ENCODE measurements around the gene SUPV3L1. TPM values are rescaled to one million over a fixed set of nuclear protein-coding genes. Genes with fewer than 3 reads are reported as not detected.
"Not testable (repeated sequence)": the region's sequence is repeated elsewhere in the genome, so short reads cannot be mapped to it uniquely, and the experiment has no call there.

SUPV3L1 gene
- polyA plus RNA-seq (2014; cell fraction: cytosol; rRNA removed) = 39.1 and 45.5 TPM in 2 replicates
- 56.3 and 70.1 TPM in 2 replicates for polyA plus RNA-seq (2014; cell fraction: nucleus; rRNA removed)

DNA sequence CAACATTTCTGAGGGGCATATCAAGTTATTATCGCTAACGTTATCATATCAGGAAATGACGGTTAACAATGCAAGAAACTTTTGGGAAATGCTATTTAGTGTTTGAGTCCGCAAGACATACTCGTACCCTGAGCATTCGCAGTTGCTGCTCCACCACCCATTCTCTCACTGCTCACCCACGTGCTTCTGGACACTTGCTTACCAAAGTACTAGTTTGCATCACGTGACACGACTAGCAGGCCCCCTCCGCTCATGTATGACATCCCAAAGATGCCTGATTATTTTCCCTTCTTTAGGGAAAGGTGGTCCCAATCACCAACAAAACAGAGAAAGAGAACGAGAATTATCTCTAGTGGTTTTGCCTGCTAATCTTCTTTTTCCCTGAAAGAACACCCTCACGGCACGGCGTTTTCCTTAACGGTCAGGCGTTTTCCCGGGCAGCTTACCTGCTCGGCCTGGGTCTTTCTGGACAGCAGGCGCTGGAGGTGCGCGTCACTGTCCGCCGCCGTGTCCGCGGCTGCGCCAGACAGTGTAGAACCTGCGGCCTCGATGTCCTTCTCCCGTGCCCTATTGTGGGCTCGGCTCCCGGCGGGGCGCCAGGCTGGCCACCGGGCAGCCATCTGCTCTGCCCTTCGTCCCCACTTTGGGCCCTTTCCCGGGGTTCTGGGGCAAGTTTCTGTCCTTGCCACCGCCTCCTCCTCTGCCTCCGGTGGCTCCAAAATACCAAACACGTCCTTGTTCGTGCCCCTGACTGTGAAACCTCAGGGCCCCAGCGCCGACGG lies at the start of gene SUPV3L1:
SUPV3L1 (plus strand) TSS at position 492 of the 782 bp plus-strand sequence; CDS start at position 550, 58 bp downstream.
- peak; percentile 99 for DNase-seq (ENCODE audit: low spot score)

DNA sequence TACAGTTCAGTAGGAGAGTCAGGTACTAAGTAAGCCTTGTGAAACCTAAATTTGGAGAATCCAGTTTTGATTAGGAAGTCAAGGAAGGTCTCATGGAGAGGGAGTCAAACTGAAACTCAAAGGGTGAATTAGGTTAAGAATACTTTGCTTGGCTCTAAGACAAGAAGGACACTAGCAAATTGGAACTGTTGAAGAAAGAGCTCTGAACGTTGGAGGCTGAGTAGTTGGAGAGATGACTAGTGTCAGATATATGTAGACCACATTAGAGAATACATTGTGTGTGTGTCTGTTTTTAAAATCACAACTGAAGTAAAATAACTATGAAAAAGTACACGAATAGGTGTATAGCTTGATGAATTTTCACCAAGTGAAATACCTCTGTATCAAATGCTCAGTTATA lies 49.8 kb upstream of the SUPV3L1 start:
- DNase-seq (ENCODE audit: low spot score) = no peak

DNA sequence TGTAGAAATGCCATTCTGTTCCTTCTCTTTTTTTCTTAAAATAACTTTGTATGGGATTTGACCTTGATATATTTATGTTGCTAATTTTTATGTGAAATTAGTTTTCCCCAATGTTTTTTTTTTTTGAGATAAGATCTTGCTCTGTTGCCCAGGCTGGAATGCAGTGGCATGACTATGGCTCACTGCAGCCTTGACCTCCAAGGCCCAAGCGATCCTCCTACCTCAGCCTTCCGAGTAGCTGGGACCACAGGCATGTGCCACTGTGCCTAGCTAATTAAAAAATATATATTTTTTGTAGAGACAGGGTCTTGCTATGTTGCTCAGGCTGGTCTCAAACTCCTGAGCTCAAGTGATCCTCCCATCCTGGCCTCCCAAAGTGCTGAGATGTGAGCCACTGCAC lies 40.1 kb upstream of the SUPV3L1 start:
- no peak for DNase-seq (ENCODE audit: low spot score)

DNA sequence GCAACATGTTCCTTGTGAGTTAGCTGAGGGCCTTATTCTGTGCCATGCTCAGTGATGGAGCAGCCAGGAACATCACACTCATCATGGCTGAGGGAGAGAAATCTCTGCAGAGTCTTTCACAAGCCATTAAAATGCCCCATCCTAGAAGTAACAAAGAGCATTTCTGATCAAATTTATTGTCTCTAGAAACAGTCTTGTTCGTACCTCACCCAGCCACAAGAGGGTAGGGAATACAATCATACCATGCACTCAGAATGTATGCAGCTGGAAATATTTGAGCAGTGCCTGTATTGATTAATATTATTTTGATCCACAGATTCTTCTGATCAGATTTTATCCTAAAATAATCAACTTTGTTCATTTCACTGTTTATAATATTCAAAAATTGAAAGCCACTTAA lies 38.7 kb upstream of the SUPV3L1 start:
- DNase-seq (ENCODE audit: low spot score) = no peak

DNA sequence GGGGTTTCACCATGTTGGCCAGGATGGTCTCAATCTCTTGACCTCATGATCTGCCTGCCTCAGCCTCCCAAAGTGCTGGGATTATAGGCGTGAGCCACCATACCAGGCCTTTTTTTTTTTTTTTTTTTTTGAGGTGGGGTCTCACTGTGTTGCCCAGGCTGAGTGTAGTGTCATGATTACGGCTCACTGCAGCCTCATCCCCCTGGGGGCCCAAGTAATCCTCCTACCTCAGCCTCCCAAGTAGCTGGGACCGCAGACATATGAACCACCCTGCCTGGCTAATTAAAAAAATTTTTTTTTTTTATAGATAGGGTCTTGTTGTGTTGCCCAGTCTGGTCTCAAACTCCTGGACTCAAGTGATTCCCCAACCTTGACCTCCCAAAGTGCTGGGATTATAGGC lies 38.0 kb upstream of the SUPV3L1 start:
- not testable (repeated sequence) for DNase-seq (ENCODE audit: low spot score)

DNA sequence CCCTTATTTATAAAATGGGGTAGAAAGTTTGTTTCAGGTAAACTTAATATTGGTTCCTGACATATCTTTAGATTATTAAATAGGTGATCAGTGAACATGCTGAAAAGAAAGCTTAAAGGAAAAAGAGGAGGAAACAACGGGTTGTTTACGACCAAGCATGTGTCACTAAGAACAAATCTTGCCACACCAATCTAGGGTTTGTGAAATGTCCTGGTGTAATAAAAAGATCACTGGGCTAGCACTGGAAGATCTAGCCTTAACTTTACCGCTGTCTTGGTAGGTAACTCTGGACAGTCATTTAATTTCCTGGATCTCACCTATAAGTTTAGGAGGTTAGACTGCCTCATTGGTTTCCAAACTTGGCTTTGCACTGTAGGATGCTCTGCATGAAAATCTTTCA lies 37.1 kb upstream of the SUPV3L1 start:
- no peak for DNase-seq (ENCODE audit: low spot score)

DNA sequence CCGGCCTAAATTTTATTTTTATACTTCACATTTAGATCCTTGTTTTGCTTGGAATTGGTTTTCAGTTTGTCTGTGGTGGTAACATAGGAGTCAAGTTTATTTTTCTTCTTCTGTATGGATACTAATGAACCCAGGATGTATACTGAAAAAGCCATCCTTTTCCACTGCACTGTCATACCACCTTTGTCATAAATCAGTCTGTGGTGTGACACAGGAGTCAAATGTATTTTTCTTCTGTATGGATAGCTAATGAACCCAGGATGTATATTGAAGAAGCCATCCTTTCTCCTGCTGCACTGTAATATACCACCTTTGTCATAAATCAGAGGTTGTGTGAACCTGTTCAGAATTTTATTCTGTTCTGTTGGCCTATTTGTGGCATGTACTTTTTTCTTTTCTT lies 34.7 kb upstream of the SUPV3L1 start:
- no peak for DNase-seq (ENCODE audit: low spot score)

DNA sequence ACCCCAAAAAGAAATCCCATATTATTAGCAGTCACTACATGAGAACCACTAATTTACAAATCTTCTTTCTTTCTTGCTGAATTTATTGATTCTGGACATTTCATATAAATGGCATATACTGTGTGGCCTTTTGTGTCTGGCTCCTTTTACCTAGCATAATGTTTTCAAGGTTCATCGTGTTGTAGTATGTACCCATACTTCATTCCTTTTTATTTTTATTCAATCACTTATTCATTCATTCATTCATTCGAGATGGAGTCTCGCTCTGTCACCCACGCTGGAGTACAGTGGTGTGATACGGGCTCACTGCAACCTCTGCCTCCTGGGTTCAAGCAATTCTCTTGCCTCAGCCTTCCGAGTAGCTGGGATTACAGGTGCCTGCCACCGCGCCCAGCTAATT lies 34.2 kb upstream of the SUPV3L1 start:
- no peak for DNase-seq (ENCODE audit: low spot score)

DNA sequence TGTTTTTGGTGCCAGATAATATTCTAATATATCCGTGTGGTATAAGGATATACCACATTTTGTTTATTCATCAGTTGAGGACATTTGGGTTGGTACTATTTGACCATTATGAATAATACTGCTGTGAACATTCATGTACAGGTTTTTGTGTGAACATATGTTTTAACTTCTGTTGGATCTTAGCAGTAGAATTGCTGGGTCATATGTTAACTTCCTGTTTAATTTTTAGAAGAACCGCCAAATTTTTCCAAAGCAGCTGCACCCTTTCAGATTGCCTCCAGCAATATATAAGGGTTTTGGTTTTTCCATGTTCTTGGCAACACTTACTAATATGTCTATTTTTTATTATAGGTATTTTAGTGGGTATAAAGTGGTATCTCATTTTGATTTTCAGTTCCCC lies 33.3 kb upstream of the SUPV3L1 start:
- no peak for DNase-seq (ENCODE audit: low spot score)

DNA sequence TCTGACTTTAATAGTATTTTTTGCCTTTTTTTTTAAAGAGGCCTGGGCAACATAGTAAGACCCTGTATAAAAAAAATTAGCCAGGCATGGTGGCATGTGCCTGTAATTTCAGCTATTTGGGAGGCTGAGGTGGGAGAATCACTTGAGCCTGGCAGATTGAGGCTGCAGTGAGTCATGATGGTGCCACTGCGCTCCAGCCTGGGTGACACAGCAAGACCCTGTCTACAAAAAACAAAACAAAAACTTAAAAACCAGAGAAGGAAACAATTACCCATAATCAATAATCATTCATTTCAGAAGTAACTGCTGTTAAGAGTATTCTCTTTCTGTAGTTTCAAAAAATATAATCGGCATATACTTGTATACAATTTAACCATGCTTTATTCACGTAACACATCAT lies 28.1 kb upstream of the SUPV3L1 start:
- DNase-seq (ENCODE audit: low spot score) = no peak

DNA sequence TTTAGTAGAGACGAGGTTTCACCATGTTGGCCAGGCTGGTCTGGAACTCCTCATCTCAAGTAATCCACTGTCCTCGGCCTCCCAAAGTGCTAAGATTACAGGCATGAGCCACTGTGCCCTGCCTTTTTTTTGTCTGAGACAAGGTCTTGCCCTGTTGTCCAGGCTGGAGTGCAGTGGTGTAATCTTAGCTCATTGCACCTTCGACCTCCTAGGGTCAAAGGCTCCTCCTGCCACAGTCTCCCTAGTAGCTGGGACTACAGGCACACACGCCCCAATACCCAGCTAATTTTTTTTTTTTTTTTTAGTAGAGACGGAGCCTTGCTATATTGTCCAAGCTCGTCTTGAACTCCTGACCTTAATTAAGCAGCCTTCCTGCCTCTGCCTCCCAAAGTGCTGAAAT lies 26.8 kb upstream of the SUPV3L1 start:
- DNase-seq (ENCODE audit: low spot score) = no peak

DNA sequence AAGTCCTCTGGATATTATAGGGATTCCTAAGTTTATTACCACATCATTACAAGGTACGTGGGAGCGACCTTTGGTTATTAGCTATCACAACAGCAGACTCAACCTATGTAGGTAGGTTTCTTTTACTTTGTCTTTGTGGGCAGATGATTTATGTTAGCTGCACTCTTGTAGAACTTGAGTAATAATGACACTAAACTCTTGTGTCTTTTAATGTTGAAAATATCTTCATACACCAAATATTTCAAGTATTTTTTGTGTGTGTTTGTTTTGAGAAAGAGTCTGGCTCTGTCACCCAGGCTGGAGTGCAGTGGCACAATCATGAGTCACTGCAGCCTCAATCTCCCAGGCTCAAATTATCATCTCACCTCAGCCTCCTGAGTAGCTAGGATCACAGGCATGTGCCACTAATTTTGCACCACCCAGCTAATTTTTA lies 19.2 kb upstream of the SUPV3L1 start:
- no peak for DNase-seq (ENCODE audit: low spot score)

DNA sequence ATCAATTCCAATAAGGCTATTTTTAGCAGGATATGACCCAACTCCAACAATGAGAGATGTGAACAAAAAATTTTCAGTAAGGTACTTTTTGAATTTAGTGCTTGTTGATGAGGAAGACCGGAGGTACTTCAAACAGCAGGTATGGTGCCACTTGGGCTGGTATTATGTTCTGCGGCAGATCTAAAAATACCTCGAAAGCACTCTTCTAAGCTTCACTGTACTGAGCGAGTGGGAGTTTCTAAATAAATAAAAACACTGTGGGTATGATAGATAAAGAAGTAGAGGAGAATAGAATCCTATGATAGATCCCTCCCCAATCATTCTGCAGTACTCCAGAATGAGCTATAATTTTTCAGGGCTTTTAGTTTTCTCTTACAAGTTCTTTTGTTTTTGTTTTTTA lies 11.5 kb upstream of the SUPV3L1 start:
- no peak for DNase-seq (ENCODE audit: low spot score)

DNA sequence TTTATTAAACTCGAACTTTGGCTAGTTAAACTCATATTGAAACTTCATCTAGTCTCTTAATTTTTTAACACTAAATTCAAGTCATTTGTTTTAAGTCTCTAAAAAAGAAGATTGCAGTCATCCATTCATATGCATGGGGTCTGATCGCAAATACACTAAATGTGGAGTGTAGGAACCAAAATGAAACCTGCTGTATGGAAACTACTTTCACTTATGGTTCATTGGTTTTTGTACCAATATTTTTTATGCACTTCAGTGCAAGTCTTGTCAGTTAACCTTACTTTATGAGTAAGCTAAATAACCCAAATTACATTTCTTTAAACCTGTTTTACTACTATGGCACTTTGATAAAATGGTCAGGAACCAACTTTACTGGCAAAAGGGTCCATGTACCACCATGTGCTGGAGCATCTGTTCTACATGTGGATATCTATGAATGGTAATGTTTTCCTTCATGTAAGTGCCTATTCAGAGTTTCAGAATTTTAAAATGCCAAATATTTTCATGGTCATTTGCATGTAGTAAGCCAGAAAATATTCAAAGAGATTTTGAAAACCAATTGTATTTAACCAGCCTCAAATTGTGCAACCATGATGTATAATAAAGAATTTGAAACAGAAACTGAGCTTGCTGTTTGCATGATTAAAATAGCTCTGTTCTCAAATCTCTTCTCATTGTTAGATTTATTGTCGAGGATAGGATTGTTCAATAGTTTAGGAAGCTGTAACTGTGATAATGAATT lies 7.6 kb upstream of the SUPV3L1 start:
- DNase-seq (ENCODE audit: low spot score) = no peak

DNA sequence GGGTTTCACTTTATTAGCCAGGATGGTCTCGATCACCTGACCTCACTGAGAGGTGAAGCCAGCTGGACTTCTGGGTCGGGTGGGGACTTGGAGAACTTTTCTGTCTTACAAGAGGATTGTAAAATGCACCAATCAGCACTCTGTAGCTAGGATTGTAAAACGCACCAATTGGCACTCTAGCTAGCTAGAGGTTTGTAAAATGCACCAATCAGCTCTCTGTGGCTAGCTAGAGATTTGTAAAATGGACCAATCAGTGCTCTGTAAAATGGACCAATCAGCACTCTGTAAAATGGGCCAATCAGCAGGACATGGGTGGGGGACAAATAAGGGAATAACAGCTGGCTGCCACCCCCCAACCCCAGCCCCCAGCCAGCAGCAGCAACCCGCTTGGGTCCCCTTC lies 4.7 kb upstream of the SUPV3L1 start:
- DNase-seq (ENCODE audit: low spot score) = not testable (repeated sequence)

DNA sequence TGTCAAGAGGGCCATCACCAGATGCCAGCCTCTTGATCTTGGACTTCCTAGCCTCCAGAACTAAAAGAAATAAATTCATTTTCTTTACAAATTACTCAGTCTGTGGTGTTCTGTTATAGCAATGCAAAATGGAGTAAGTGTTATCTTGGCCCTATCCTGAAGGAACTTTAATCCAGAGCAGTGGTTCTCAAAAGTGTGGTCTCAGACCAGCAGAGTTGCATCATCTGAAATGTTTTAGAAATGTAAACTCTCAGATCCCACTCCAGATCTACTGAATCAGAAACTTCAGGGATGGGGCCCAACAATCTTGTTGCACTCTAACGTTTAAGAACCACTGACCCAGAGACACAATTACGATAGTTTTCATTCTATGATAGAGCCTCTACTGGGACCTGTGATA lies 3.2 kb upstream of the SUPV3L1 start:
- no peak for DNase-seq (ENCODE audit: low spot score)

DNA sequence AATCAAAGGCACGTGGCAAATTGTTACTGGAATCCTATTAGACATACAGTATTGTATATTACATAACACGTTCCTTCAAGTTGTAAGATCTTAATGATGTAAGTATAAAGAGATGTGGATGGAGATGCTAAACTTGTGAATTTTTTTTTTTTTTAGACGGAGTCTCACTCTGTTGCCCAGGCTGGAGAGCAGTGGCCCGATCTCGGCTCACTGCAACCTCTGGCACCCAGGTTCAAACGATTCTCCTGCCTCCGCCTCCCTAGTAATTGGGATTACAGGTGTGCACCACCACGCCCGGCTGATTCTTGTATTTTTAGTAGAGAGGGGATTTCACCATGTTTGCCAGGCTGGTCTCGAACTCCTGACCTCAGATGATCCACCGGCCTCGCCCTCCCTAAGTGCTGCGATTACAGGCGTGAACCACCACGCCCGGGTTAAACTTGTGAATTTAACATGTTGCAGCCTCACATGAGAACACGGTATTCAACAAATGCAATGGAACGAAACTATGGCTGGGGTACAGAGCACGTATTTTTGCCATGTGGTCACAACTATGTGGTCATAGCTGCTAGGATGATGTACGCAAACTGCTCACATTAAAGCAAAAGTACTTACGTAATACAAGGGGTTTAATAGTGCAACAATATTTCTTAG lies 818 bp upstream of the SUPV3L1 start:
- no peak for DNase-seq (ENCODE audit: low spot score)

DNA sequence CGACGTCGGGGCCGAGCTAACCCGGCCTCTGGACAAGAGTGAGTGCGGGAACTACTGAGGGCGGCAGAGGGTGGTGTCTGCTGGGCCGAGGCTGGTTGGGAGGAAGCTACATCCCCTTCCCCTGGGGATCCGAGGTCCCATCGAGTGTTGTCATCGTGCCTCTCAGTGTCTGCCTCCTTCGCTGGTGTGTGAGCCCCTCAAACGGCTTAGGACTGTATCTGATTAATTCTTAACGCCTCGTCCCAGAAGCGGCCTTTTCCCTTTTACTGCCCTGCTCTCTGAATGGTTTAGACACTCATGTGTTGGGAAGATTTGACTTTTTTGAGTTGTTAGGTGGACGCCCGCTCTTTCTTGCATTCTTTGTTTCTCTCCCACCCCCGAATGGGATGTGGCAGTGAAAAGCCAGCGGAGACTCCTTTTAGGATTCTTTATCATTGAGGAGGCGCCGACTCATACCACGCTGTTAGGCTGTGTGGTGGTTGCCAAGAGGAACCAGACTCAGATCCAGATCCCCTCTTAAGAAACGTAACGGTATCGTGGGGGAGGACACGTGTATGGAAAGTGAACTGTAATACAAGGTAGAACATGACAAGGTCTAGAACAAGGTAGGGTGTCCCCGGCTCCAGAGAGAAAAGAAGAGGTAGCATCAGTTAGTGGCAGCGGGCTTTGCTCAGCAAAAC lies 631 bp downstream of the SUPV3L1 start:
- no peak for DNase-seq (ENCODE audit: low spot score)

DNA sequence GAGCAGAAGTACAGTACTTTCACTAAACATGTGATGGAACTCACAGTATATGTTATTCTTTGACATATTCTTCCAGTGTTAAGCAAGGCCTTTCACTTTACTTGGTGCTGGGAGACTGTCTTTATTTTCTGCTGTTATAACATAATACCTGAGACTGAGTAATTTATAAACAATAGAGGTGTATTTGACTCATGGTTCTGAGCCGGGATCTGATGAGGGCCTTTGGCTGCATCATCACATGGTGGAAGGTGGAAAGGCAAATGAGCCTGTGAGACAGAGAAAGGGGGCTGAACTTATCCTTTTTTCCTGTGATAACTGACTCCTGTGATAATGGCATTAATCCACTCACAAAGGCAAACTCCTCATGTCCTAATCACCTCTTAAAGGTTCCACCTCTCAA lies 1.4 kb downstream of the SUPV3L1 start:
- DNase-seq (ENCODE audit: low spot score) = no peak

DNA sequence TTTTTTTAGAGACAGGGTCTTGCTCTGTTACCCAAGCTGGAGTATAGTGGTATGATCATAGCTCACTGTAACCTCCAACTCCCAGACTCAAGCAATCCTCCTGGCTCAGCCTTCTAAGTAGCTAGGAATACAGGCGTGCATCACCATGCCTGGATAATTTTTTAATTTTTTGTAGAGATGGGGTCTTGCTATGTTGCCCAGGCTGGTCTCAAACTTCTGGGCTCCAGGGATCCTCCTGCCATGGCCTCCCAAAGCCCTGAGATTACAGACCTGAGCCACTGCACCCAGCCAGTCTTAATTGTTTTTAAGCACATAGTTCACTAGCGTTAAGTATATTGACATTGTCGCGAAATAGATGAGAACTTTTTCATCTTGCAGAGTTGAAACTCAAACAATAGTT lies 2.0 kb downstream of the SUPV3L1 start:
- no peak for DNase-seq (ENCODE audit: low spot score)

DNA sequence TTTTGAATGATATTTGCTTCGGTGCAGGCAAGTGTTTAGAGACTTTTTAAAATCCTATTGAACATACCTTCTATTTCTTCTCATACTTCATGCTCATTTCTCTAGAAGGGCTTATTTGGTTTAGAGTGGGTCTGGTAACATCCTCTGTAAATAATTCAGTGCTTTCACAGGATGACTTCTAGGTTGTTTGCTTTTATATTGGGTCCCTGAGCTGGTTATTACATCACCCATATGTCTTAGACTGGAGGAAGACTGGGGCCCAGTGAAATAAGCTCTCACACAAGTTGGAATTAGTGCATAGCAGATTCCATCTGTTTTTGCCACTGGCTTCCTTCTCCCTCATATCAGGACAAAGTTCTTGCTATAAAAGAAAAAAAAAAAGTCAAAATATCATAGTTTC lies 6.5 kb downstream of the SUPV3L1 start:
- no peak for DNase-seq (ENCODE audit: low spot score)

DNA sequence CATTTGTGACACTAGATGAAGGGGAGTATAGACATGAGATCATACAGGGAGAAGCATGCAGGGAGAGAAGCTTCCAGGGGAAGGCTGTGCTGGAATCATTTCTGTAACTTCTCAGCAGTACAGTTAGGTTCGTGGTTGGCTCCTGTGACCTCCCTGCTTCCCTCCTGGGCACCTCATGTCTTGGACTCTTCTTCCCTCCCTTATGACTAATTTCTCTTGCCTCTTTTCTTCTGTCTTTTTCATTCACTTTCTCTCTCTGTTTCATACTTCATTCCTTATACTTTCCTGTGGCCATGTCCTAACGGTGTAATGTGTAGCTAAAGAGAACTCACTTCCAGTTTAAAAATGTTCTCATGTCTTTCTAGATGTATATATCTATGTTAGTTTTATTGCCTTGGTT lies 21.0 kb downstream of the SUPV3L1 start:
- no peak for DNase-seq (ENCODE audit: low spot score)

All from SK-N-DZ (cell line).